Stimulated activated CD4-positive, alpha-beta T cell treated with anti-CD3 and anti-CD28 coated beads, Interleukin-1b, Interleukin-23, amount 100 ng/mL, for 4 hours (primary cell): ENCODE data around the gene PDE4B.

Experiments
- DNase-seq, 2 donors: peaks; one replicate each; pipeline ENCODE4 v3.0.0-alpha.2; 2020; ENCODE audit warnings: low read depth in 2 of 2

Gene PDE4B

DNA sequence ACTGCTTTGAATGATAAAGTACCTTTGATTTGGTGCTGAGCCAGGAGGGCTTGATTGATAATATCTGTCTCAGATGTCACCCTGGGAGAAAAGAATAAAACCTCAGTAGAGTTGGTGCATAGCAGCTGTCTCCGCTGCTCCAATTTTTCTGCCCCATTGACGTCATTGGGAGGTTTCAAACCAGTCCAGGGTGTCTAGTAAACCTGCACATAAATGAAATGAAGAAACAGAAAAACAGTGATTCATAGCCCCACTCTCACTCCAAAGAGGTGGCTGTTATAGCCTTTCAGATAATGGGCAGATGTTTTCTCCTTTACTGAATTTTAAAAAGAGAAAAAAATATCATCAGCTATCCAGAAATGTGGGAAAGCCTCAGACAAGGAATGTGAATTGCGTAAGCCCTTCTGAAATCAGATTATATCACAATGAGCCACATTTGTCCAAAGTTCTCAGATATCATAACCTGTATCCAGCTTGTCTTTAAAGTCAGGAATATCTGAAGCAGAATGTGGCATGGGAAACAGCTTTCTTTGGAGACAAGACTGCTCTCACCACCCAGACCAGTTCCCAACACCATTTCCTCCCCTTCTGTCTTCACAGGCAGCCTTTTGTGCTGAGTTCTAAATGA is 390.0 kb downstream of the PDE4B start:
- DNase-seq, result no peak

DNA sequence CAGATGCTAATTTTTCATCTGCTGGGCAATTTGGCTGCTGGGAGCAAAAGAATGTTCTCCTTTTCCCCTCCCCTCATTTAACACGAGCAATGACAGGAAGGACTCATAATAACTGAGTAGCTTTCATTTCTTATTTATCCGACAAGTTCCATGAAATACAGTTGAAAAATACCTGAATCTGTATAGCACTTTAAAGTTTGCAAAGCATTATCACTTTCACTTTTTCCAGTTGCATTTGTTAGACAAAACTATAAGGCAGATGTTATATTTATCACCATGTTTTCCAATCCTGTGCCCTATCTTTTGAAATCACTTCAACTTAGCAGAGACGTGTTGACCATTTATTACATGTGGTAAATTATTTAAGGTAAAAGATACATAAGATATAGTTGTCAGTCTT is 390.7 kb downstream of the PDE4B start:
- DNase-seq, result no peak

DNA sequence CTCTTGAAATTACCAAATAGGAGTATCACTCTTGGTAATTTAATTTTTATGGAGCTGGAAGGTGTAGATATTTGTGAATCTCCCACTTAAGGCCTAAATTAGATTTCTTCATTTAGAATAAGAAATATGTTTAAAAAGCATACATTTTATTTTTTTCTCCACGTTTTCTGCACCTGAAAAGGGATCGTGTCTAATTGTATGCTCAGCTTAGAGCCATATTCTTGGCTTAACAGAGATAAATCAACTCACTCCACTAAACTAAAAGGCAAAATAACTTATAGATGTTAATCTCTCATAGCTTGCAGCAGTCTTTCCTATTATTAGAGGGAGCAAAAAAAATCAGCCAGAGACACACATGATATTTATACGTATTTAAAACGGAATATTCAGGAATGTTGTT is 404.4 kb downstream of the PDE4B start:
- no peak for DNase-seq

DNA sequence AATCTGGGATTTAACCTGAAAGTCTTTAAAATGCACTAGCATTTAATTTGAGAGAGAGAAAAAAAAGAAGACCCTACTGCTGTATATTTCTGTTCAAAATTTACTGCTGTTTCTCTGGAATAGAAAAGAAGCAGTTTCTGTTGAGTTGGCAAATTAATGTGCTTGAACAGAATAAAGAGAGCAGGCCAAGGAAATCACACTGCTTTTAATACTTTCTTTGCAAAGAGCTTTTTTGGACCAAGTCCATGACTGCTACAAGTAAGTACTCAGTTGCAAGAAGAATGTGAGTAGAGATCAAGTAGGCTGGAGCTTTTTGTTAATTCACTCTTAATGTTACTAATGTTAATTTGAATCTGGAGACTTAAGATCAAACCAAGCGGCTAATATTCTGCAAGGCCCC is 405.1 kb downstream of the PDE4B start:
- no peak for DNase-seq

DNA sequence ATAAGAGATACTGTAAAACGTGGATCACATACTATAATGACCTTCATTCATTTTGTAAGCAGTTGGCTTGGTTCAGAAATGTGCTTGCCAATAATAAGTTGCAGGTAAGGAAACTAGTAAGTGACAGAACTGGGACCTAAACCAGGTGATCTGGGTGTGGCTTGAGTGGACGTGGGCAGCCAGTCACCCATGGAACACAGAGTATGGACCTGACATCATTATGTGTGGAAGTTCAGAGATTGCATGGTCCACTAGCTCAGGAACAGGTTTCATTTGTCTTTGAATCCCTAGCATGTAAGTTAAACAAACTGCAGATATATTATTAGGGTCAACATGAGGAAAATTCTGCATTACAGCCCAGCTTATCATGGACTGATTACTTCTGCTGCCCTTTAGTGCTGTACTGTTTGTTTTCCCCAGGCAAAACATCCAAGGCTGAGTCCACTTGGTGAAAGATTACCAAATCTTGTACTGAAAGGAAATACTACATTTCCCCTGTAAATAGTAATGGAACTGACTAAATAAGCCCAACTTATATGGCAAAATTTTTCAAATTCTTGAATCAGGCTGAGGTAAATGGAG is 414.0 kb downstream of the PDE4B start:
- DNase-seq, result no peak

DNA sequence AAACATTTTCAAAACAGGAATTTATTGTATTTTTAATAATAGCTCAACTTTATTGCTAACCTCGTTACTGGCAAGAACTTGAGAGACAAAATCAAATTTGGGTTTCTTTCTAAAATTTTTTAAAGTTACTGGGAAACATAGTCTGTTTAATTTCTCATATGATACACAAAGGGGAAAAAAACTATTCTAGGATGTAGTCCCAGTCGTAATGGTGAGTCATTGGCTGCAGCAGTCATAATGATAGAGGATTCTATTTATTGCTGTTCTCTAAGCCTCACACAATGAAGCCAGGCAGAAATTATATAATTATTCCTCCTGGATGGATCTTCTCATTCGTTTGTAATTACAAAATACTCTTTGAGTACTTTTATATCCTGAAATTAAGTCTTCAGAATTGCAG is 414.8 kb downstream of the PDE4B start:
- DNase-seq, result no peak

DNA sequence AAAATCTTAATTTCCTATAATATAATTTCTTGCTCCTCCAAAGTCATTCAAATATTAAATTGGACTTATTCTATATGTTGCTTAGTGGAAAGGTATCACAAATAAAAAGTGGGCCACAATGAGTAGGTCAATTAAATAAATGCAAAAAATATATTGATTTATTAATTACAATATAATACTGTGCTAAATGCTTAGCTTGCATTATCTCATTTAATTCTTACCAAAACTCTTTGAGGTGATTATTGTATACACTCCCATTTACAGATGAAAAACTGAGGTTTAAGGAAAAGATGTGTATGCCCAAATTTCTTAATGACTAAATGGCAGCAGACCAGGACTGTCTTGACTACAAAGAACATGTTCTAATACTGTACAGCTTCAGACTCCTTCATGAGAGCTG is 415.9 kb downstream of the PDE4B start:
- no peak for DNase-seq

DNA sequence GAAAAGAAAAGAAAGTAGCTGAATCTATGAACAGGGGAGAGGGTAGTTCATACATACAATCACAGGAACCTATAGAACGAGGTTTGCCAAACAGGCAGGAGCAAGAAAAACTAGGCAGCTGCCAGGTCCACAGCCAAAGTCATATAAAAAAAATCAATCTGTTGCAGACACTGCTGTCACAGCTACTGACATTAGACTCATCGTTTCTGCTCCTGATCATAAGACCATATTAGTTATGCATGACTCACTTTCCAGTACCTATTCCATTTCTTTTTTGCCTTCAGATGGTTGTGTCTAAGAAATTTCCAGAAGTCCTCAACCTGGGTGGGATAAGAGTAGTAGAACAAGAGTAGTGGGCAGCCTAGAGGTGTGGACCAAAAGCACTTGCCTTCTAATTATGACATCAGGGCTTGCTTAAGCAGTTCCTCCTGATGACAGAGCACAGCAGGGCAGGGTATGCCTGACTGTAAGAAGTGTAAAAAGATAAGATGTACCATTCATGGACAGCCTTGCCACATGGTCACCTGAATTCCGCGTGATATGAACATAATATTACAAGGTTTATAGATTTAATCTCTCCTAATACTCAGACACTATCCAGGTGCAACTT is 418.0 kb downstream of the PDE4B start:
- DNase-seq, result no peak

DNA sequence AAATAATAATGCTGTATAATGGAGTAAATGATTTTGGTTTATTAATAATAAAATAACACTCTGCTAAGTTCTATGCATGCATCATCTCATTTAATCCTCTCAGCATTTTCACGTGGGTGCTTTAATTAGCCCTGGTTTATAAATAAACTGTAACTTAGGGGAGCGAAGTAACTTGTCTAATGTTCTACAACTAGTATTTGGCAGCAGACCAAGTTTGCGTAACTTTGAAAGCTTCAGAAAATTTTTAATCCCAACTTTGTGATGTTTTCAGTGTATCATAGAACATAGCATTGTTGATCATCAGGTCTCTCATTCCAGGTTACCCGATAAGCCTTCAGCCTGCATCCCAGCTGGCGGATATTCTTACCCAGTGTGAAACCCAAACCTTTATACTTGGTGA is 418.8 kb downstream of the PDE4B start:
- DNase-seq, result no peak

DNA sequence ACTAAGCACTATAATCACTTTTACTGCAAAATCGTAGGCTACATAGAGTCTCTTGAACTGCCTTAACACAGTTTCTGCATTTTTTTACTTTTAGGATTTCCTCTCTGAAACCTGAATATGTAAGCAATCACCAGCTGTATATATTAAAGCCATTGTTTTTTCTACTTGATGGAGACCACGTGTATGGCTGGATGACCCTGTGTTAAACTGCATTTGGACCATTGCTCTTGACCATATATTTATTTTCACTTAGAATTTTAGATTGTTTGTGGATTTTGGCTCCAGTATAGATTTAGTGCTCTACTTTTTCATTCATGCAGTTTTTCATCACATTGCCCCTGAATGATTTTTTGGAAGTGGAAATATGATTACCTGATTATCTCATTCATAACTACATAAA is 420.8 kb downstream of the PDE4B start:
- no peak for DNase-seq

DNA sequence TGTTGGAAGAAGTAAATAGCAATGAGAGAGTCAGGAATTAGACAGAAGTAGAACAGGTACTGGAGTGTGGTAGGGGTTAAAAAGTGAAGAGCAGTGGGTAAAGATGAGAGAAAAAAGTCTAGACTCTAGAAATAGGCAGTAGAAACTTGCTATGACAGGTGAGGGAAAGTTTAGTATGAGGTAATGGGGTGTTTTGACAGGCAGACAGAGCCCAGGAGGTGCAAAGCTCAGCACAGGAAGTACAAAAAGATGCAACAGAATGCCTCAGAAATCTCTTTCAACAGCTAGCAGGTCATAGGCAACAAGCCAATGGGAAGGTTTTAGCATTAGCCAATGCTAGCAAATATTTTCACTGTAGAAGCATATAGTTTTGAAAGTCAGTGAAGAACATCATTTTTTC is 422.2 kb downstream of the PDE4B start:
- DNase-seq, result no peak

DNA sequence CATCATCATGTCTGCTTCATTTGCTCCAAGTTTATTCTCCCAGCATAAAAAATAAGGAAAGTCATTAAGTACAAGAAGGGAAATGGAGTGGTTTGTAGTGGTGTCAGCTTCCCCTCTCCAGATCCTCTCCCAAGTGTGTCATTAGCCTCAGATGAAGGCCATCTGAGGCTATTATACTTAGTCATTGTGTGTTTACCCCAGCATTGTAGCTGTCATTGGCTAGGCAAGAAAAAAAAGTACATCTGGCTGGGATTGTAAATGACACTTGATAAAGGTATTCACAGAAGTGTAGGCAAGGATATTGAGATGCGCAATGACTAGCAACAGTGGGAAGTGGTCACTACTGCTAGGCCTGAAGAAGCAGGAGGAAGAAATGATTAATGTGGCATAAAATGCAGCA is 424.3 kb downstream of the PDE4B start:
- no peak for DNase-seq

DNA sequence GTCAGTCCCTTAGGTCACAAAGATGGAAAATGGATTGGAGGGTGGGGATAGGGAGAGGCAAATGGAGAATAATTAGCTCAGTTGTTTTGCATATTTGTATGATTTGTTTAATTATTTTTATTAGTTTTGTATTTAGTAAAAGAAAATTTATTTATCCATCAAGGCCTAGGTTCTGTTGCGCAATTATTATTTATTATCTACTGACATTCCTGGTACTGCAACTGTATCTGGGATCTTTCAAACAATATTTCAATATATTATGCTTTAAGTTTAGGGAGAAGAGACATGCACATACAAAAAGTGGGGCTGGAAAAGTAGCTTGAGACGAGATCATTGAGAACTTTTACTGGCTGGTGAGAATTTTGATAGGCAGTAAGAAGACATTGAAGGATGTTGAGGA is 424.9 kb downstream of the PDE4B start:
- no peak for DNase-seq

DNA sequence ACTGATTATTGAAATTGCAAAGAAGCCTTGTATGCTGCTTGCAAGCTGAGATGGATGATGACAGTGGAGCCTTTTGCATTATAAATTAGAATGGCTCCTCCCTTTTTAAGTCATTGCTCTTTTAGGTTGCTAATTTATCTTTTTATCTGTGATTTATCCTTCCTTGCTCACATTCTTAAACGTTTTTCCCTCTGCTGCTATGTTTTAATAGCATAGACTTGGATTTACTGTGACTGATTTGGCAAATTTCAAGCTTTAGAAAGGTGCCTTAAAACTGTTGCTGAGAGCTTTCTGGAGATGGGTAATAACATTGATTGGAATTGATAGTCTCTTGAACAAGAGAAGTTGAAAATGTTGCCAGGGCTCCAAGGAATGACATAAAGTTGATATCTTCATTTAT is 427.8 kb downstream of the PDE4B start:
- no peak for DNase-seq

DNA sequence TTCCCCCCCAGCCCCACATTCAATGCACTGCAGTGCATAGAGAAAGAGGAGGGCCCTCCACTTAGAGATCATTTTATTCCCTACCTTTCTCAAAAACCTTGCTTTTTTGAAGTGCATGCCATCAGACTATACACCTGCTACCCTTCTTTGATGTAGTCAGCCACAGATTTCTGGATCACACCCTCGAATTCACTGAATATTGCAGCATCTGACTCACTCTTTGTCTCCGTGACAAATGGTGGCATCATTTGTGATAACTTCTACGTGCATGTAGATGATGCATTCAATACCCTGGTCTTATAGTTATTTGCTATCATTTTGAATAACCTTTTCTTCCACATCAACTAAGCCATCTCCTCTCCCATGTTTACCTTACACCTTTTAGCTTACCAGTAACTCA is 431.0 kb downstream of the PDE4B start:
- no peak for DNase-seq

DNA sequence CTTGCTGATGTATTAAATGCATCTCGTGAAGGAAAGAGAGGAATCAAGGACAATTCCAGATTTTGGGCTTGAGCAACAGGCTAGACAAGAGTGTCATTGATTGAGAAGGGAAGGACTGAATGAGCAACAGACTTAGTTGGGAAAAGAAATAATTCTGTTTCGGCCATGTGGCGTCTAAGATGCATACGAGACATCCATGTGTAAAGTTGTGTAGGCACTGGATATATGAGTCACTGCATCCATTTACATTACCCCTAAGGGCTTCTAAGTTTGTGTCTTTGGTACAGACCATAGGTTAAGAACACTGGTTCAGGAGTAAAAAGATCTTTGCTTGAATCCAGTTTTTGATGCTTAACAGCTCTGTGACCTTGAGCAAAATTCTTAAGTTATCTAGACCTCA is 434.3 kb downstream of the PDE4B start:
- DNase-seq, result no peak

DNA sequence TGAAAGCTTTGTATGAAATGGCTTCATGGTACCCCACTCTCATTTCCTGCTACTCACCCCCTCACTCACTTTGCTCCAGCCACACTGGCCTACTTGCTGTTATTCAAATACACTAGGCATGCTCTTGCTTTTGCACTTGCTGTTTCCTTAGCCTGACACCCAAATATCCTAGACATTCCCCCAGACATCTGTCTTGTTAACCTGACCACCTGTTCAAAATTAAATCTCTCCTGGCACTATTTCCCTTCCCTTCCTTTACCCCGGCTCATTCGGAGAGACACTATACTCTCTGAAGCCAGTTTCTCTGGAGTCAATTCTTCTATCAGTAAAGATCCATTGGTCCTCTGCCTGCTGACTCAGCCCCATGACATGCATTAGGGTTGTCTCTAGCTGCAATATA is 435.3 kb downstream of the PDE4B start:
- DNase-seq, result no peak

DNA sequence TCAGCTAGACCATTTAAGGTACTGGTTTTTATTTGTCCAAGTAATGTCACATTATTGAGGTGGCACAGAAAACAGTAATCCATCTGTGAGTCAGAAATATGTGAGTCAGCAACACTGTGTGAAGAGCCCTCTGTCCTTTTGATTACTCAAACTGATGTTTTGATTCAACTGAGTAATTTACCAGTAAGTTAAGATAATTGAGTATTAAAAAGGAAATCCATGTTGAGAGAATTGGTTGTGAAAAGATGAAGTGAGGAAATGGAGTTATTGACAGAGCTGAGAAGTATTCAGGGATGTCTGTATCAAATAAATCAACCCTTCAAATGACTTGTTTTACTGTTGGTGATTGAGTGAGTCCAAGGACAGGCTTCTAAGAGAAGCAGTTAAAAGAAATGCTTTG is 438.5 kb downstream of the PDE4B start:
- DNase-seq, result no peak

DNA sequence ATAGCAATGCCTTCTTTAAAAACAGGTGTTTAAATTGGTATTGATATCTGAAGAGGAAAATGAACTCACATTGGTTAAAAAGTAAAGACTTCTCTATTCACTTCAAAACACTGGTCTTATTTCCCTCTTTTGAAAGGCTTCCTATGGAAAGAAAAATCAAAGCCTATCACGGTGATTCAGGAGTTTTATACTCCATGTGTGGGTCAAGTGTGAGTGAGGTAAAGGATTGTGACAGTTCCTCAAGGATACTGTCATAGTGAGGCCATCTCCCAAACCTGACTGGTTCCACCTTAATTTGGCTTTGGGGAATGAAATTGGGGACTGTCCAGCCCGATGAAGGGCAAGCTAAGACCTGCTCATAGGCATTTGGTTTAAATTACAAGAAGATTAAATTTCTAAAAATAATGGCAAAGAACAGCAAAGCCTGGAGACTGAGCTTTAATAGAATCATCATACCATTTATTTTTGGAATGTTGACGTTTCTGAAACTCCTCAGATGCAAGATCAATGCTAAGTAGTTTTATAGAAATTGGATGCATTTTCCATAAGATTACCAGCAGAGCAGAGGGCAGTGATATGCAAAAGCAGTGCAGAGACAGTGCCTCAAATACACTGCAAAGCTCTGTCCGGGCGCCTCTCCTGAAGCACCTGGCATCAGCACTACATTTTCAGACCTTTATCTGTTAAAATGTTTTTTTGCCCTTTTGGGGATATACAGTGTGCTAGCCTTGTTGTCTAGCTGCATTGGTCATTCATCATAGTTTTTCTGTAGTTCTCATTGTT is 439.2 kb downstream of the PDE4B start:
- DNase-seq, result no peak

DNA sequence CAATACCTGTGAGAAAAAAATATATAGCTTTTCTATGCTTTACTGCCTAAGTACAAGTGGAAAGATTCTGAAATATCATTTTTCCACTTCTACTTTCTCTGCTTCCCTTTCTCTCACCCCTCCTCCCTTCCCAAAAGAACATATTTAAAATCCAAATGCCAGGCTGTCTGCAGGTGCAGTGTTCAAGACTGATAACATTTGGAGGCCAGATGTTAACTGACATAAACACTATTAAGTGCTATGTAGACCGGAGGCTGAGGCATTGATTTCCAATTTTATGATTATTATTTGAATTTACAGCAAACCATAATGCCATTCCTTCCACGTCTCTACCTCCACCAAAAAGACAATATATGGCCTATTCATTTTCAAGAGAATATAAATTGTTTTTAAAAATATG is 444.3 kb downstream of the PDE4B start:
- DNase-seq, result no peak

DNA sequence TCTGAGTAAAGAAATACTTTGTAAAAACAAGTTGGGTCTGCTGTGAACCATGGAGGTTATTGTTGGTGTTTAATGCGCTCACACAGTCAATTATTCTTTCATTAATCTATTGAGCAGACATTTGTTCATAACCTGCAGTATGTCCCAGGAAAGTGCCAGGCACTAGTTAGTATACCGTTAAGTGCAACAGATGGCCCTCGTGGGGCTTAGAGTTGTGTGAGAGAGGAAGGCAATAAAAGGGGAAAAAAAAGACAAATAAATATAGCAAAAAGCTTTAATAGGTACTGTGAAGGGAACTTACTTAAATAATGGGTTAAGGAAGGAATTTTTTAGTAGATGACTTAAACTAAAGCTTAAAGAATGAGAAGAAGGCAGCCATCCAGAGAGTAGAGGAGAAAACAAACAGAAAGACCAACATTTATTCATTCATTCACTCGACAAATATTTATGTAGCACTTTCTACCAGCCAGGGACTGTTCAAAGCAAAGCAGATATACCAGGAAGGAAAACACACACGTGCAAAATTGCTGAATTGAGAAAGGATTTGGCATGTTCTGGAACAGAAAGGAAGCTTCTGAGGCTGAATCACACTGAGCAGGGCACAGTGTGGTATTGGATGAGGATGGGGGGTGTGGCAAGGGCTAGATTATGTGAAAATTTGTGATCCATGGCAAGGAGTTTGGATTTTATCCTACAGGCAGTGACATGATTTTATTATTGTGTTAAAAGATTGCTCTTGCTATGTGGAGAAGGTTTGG is 445.2 kb downstream of the PDE4B start:
- no peak for DNase-seq

DNA sequence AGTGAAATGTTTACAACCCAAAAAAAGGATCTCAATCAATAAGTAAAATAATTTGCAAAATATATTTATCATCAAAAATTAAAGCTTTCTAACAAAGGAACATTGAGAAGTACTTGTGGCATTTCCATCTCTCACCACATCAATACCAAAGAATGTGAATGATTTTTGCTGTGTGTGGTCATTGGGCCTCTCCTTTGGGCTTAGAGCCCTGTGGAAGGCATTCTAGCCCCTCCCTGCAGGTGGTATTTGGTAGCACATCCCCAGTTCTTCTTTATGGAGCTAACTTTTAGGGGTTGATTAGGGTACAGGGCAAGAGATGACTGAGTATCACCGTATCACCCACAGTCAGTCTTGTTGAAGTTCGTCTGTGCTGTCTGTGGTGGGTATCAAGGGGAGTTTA is 447.1 kb downstream of the PDE4B start:
- no peak for DNase-seq
